DND-41 (cell line): Measurements from ENCODE around the gene UVSSA.

ENCODE experiments used
- CTCF ChIP-seq: IDR thresholded peaks from 2 replicates; pipeline ENCODE4 v1.5.1; 2012; ENCODE audit warnings: borderline replicate concordance, low read length, moderate library complexity, mild to moderate bottlenecking; ENCODE audit not compliant: poor library complexity, severe bottlenecking; ENCODE audit errors: extremely low read depth
- EZH2 ChIP-seq: IDR thresholded peaks from 3 replicates; pipeline ENCODE4 v1.6.1; 2012; ENCODE audit warnings: borderline replicate concordance, low read depth, mild to moderate bottlenecking, moderate library complexity, low read length, inconsistent platforms; ENCODE audit not compliant: severe bottlenecking

GRCh38 chr4:1305781-1306455 lies 41.1 kb upstream of the UVSSA start:
- no peak for TF ChIP-seq CTCF
- no peak for TF ChIP-seq EZH2
